OCI-LY3 (cell line): ENCODE results near the gene PXYLP1.

Experiments used
- H2AFZ ChIP-seq: fragments of 200-600, 300-600 bp; shearing (Covaris generic); 2 replicates; pipeline ENCODE4 v1.6.0; 2014; ENCODE audit warnings: antibody characterized with exemption, low read depth, low read length
- H3K27ac ChIP-seq: fragments of 200-600, 300-600 bp; sonication (generic); 2 replicates; pipeline ENCODE4 v1.5.1; 2014; ENCODE audit warnings: mild to moderate bottlenecking, low read length, moderate library complexity, mixed read lengths
- H3K27me3 ChIP-seq: fragments of 200-600, 300-600 bp; sonication (generic); 2 replicates; pipeline ENCODE4 v1.6.1; 2014; ENCODE audit warnings: low read depth, low read length, mixed read lengths
- H3K36me3 ChIP-seq: fragments of 200-600, 300-600 bp; sonication (generic); replicated peaks from 2 replicates; pipeline ENCODE3; 2014; ENCODE audit warnings: low read depth, low read length, mixed read lengths
- H3K4me1 ChIP-seq: fragments of 300-600, 200-600 bp; sonication (generic); 2 replicates; pipeline ENCODE4 v1.6.1; 2014; ENCODE audit warnings: low read length, mixed read lengths
- H3K4me2 ChIP-seq: fragments of 200-600, 300-600 bp; sonication (generic); 2 replicates; pipeline ENCODE4 v1.6.1; 2014; ENCODE audit warnings: low read length, mixed read lengths
- H3K4me3 ChIP-seq: fragments of 300-600, 200-600 bp; sonication (generic); 2 replicates; pipeline ENCODE4 v1.5.1; 2014; ENCODE audit warnings: antibody characterized with exemption, mild to moderate bottlenecking, low read length, moderate library complexity
- H3K79me2 ChIP-seq: fragments of 300-600, 200-600 bp; shearing (Covaris generic); 2 replicates; pipeline ENCODE4 v1.6.1; 2014; ENCODE audit warnings: mild to moderate bottlenecking, low read length, mixed read lengths
- H3K9ac ChIP-seq: fragments of 300-600, 200-600 bp; shearing (Covaris generic); 2 replicates; pipeline ENCODE4 v1.6.0; 2014; ENCODE audit warnings: mild to moderate bottlenecking, low read length, moderate library complexity
- H3K9me3 ChIP-seq: fragments of 200-600, 300-600 bp; shearing (Covaris generic); 2 replicates; pipeline ENCODE4 v1.6.1; 2014; ENCODE audit warnings: low read length, mixed read lengths; ENCODE audit not compliant: insufficient read depth
- H4K20me1 ChIP-seq: fragments of 200-600, 300-600 bp; sonication (generic); 2 replicates; pipeline ENCODE4 v1.6.1; 2016; ENCODE audit warnings: low read length, mixed read lengths; ENCODE audit not compliant: insufficient read depth
- EZH2phosphoT487 ChIP-seq: fragments of 200-600 bp; shearing (Covaris generic); IDR thresholded peaks from 2 replicates; pipeline ENCODE4 v1.6.1; 2018; ENCODE audit warnings: antibody characterized with exemption, mixed run types, low read depth
- TF ChIP-seq, protein P1 (sequence below): fragments of 200-600, 300-600 bp; sonication (generic); IDR thresholded peaks from 2 replicates; pipeline ENCODE4 v1.5.1; 2014; ENCODE audit warnings: antibody characterized with exemption, low read length, low read depth

PXYLP1 gene

DNA sequence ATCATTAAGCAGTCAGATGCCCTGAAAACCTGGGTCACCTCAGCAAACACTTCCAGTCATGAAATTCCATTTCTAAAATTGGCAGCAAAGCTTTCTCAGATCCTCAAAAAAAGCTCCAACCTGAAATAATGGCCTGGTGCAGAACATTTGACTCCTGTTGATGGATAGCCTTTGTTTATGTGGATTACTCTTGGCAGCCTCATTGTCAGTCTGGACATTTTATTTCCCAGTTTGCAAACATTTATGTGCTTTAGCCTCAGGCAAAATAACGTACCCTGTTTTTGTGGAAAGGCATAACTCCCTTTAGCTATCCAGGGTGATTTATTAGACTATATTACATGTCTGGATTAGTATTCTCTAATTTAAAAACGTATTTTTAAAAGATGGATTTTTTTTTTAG lies 53.9 kb downstream of the PXYLP1 start:
- Histone ChIP-seq H3K27me3 (no peaks in the 10 kb centered on the region), H3K9ac (no peak overlapping the region), H3K79me2 (no peaks in the 10 kb centered on the region), H2AFZ (no peak overlapping the region), H3K9me3 (no peaks in the 10 kb centered on the region), H3K4me2 (no peak overlapping the region), H3K4me3 (no peak overlapping the region), H3K27ac (no peak overlapping the region), H4K20me1 (no peaks in the 10 kb centered on the region), H3K4me1 (peaks cover 15% of the 10 kb centered on the region), H3K36me3 (no peaks in the 10 kb centered on the region)
- TF ChIP-seq, protein P1, sequence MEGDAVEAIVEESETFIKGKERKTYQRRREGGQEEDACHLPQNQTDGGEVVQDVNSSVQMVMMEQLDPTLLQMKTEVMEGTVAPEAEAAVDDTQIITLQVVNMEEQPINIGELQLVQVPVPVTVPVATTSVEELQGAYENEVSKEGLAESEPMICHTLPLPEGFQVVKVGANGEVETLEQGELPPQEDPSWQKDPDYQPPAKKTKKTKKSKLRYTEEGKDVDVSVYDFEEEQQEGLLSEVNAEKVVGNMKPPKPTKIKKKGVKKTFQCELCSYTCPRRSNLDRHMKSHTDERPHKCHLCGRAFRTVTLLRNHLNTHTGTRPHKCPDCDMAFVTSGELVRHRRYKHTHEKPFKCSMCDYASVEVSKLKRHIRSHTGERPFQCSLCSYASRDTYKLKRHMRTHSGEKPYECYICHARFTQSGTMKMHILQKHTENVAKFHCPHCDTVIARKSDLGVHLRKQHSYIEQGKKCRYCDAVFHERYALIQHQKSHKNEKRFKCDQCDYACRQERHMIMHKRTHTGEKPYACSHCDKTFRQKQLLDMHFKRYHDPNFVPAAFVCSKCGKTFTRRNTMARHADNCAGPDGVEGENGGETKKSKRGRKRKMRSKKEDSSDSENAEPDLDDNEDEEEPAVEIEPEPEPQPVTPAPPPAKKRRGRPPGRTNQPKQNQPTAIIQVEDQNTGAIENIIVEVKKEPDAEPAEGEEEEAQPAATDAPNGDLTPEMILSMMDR: no peak
- TF ChIP-seq EZH2phosphoT487: no peak

DNA sequence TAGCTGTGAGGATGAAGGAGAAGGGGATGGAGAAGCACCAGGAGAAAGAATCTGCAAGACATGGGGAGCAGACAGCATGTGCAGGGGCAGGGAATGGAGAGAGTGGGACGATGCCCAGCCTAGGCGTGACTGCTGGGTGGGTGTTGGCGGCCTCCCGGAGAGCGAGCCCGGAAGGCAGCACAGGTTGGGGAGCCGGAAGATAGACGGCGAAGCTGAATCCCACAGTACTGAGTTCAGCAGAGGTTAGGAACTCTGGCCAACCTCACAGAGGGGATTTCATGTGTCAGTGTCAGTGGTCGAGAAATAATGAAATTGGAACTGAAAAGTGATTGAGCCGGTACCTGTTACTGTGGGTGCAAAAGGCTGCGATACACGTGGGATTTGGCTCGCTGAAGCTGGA lies 55.2 kb downstream of the PXYLP1 start:
- H3K4me2 ChIP-seq: no peak overlapping the region
- peaks cover 15% of the 10 kb centered on the region for H3K4me1 ChIP-seq
- no peak overlapping the region for H3K27ac ChIP-seq
- H3K36me3 ChIP-seq: no peaks in the 10 kb centered on the region
- no peak overlapping the region for H3K4me3 ChIP-seq
- no peaks in the 10 kb centered on the region for H4K20me1 ChIP-seq
- H3K9me3 ChIP-seq: no peaks in the 10 kb centered on the region
- H2AFZ ChIP-seq: no peak overlapping the region
- TF ChIP-seq, protein P1: no peak
- TF ChIP-seq EZH2phosphoT487: no peak
- H3K27me3 ChIP-seq: no peaks in the 10 kb centered on the region
- no peaks in the 10 kb centered on the region for H3K79me2 ChIP-seq
- H3K9ac ChIP-seq: no peak overlapping the region

DNA sequence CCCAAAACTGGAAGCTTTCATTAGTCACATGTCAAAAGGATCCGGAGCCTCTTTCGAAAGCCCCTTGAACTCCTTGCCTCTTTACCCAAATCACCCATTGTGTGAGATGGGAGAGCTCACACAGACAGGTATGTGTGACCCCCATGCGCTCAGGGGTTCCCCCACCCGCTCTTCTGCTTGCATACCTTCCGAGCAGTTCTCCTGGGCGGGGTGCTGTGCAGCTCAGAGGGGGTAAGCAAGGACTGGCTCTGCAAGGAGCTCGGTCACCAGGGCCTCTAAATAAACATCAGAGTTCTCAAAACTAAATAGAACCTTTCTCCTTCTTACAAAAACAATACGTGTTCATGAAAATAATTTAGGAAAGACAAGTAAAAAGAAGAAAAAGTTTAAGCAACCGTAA lies 55.7 kb downstream of the PXYLP1 start:
- H3K9me3 ChIP-seq: no peaks in the 10 kb centered on the region
- H3K9ac ChIP-seq: no peak overlapping the region
- H4K20me1 ChIP-seq: no peaks in the 10 kb centered on the region
- no peak overlapping the region for H3K4me3 ChIP-seq
- no peaks in the 10 kb centered on the region for H3K79me2 ChIP-seq
- H3K27ac ChIP-seq: no peak overlapping the region
- no peak overlapping the region for H2AFZ ChIP-seq
- H3K4me1 ChIP-seq: peaks cover 15% of the 10 kb centered on the region
- H3K36me3 ChIP-seq: no peaks in the 10 kb centered on the region
- H3K27me3 ChIP-seq: no peaks in the 10 kb centered on the region
- H3K4me2 ChIP-seq: no peak overlapping the region
- TF ChIP-seq EZH2phosphoT487: no peak
- TF ChIP-seq, protein P1: no peak

DNA sequence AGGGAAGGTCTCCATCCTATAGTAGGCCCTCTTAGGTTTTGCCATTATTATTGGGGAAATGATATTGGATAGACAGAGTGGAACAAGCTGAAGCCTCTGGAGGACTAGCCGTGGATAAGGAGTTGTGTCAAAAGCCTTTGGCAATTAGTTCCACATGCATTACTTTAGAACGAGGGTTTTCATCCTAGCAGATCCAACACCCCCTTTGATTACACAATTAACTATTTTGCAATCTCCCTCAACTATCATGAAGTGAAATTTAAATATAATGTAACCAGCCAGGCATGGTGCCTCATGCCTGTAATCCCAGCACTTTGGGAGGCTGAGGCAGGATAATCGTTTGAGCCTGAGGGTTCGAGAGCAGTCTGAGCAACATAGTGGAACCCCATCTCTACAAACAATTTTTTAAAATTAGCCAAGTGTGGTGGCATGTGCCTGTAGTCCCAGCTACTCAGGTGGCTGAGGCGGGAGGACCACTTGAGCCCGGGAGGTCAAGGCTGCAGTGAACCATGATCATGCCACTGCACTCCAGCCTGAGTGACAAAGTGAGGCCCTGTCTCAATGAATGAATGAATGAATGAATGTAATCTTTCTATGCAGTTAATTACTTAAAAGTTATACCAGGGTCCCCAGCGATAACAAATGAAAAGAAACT lies 56.8 kb downstream of the PXYLP1 start:
- H3K36me3 ChIP-seq: no peaks in the 10 kb centered on the region
- no peak for TF ChIP-seq EZH2phosphoT487
- TF ChIP-seq, protein P1: no peak
- H3K4me3 ChIP-seq: no peak overlapping the region
- H3K9ac ChIP-seq: no peak overlapping the region
- H3K9me3 ChIP-seq: no peaks in the 10 kb centered on the region
- peaks cover 15% of the 10 kb centered on the region for H3K4me1 ChIP-seq
- H3K27ac ChIP-seq: no peak overlapping the region
- H3K4me2 ChIP-seq: no peak overlapping the region
- H3K79me2 ChIP-seq: no peaks in the 10 kb centered on the region
- H3K27me3 ChIP-seq: no peaks in the 10 kb centered on the region
- no peak overlapping the region for H2AFZ ChIP-seq
- H4K20me1 ChIP-seq: no peaks in the 10 kb centered on the region
